ENCODE measurements around the gene TEDC2.
A peak's percentile ranks its signal among the peaks of the same experiment; 100 is the strongest.

The TEDC2 gene

DNA sequence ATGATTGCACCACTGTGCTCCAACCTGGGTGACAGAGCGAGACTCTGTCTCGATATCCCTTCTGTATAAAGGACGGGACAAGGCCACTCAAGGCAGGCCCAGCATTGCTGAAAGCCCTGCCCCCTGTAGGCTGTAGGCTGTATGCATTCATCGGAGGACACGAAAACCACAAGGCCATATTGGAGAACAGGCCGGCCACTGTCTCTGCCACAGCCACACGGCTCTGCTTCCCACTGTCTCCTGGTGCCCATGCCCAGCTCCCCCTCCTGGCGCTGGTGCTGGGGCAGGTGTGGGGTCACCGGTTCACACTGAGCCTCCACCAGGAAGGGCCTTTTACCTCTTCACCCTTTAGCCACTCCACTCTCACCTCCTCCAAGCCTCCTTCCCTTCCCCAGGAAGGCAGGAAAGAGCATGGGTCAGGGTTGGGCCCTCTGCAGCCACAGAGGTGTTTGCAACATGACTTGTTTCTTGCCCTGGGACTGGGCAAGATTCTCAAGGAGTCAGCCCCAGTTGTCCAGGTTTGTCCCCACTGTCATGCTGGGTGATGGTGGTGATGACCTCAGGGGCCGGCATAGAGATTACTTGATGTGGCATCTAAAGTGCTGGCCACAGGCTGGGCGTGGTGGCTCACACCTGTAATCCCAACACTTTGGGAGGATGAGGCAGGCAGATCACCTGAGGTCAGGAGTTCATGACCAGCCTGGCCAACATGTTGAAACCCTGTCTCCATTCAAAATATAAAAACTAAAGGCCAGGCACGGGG is 5.9 kb downstream of the TEDC2 start:
- DNase-seq (ENCODE audit: low read depth in 1 of 2, low spot score in 1 of 2), result no peak

- DNase-seq (ENCODE audit: low read depth in 1 of 2, low spot score in 1 of 2), result no peak
These were observed 7.0 kb downstream of the TEDC2 start for GRCh38 chr16:2466667-2467527.

DNA sequence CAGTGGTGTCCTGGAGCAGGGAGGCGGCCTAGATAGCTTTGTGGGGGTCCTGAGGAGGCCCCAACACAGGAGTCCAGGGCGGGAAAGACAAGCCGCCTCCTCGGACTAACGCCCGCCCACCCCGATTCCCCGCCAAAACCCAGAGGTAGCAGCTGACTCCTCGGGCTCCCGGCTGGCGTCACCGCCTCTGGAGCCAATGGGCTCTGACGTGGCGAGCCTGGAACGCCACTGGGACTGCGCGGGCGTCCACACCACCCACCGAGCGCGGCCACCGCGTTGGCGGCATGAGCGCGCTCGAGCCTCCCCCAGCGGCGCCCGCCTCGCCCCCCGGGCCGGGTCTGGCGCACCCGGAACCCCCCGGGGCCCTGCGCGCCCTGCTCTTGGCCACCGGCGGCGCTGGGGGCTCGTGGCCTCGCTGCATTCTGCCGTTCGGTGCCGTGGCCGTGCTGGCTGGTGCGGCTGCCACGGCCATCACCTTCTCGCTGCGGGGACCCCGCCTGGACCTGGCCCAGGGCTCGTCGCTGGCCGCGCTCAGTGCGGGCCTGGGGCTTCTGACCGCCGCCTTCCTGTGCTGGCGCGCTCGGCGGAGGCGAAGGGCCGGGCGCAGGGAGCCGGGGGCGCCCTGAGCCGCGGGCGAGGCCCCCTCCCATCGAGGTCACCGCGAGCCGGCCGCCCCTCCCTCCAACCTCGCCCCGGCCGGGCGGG is 7.8 kb downstream of the TEDC2 start:
- no peak for DNase-seq (ENCODE audit: low read depth in 1 of 2, low spot score in 1 of 2)

DNA sequence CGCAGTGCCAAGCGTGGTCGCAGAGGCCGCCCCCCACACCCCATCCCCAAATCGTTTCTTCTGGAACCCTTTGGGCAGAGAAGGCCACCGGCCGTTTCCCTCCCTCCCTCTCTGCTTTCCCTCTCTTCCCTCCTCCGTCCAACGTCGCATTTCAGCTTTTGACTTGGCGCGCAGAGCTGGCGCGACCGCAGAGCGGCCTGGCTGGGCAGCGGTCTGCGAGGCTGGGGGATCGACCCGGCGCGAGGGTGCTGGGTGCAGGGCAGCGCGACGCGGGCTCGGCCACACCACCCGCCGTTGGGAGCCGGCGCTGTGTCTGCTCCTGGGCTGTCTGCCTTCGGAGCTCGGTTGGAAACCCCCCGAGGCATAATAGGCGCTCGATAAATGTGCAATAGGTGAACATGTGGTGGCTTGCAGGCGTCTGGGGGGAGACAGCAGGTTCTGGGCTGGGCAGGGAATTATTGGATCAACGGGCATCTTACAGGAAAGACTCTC is 8.4 kb downstream of the TEDC2 start:
- DNase-seq (ENCODE audit: low read depth in 1 of 2, low spot score in 1 of 2), result no peak

GRCh38 chr16:2468725-2469398 is 9.0 kb downstream of the TEDC2 start:
- no peak for DNase-seq (ENCODE audit: low read depth in 1 of 2, low spot score in 1 of 2)

DNA sequence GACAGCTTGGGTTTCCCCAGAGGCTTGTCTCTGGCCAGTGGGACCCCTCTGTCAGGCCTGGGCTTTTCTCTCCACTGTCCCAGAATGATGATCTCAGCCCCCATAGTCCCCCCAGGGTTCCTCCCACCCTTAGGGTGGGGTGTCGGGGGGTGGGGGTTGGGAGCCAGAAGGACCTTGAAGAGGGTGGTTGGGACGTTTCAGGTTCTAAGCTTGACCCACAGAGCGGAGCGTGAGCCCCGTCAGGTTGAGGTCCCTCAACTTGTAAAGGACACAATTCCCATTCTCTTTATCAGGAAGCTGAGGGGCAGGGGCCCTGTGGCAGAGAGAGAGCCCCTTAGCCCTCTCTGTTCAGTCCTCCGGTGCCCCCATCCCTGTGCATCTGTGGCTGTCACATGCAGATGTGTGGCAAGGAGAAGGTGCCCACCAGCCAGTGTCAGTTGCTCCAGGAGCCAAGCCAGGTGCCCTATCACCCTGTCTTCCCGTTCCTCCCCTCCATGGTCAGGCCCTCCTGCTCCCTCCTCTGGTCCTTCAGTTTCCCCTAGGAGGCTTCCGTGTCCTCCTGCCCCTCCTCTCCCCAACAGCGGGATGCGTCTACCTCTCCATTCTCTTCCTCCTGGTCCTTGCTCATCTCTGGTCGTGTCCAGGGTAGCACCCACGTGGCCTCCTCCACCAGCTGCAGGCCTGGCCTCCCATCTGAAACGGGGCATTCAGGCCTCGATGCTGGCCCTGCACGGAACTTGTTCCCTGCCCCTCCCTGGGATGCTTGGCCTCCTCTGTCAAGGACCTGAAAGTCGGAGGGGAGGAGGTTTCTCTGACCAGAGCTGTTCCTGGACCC is 9.7 kb downstream of the TEDC2 start:
- DNase-seq (ENCODE audit: low read depth in 1 of 2, low spot score in 1 of 2), result no peak

- DNase-seq (ENCODE audit: low read depth in 1 of 2, low spot score in 1 of 2), result no peak
These were observed 10.3 kb downstream of the TEDC2 start for GRCh38 chr16:2470234-2470601.

- DNase-seq (ENCODE audit: low read depth in 1 of 2, low spot score in 1 of 2), result no peak
These were observed 10.7 kb downstream of the TEDC2 start for GRCh38 chr16:2470603-2471015.

DNA sequence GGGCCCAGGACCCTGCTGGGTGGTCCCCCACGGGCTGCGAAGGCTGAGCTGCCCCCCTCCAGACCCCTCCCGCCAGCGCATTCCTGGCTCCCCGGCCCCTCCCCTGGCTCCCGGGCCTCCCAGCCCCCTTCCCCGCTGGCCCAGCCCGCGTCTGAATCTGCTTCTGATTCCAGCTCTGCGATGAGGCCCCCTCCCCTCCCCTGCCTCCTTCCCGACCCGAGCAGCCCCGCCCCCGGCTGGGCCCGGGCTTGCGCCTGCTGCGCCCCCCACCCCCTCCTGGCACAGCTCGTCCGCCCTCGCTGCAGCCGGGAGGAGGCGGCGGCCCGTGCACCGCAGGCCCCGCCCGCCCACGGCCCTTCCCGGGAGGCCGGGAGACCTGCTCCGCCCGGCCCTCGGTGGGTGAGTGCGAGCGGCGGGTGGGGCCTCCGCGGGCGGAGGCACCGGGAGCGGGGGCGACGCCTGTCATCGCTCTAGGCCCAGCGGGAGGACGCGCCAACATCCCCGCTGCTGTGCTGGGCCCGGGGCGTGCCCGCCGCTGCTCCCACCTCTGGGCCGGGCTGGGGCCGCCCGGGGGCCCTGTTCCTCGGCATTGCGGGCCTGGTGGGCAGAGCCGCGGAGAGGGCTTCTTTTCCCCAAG is 11.2 kb downstream of the TEDC2 start, which contains the start of gene NTN3:
NTN3 (plus strand) TSS at position 282 of the 637 bp plus-strand sequence. CDS start 405 bp downstream, outside the sequence.
- DNase-seq (ENCODE audit: low read depth in 1 of 2, low spot score in 1 of 2), result no peak

GRCh38 chr16:2471653-2472487 is 12.0 kb downstream of the TEDC2 start:
- DNase-seq (ENCODE audit: low read depth in 1 of 2, low spot score in 1 of 2), result no peak

DNA sequence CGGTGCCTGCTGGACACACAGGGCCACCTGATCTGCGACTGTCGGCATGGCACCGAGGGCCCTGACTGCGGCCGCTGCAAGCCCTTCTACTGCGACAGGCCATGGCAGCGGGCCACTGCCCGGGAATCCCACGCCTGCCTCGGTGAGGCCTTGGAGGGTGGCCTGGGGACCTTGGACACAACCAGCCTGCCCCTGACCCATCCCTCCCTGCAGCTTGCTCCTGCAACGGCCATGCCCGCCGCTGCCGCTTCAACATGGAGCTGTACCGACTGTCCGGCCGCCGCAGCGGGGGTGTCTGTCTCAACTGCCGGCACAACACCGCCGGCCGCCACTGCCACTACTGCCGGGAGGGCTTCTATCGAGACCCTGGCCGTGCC is 12.6 kb downstream of the TEDC2 start:
- no peak for DNase-seq (ENCODE audit: low read depth in 1 of 2, low spot score in 1 of 2)

DNA sequence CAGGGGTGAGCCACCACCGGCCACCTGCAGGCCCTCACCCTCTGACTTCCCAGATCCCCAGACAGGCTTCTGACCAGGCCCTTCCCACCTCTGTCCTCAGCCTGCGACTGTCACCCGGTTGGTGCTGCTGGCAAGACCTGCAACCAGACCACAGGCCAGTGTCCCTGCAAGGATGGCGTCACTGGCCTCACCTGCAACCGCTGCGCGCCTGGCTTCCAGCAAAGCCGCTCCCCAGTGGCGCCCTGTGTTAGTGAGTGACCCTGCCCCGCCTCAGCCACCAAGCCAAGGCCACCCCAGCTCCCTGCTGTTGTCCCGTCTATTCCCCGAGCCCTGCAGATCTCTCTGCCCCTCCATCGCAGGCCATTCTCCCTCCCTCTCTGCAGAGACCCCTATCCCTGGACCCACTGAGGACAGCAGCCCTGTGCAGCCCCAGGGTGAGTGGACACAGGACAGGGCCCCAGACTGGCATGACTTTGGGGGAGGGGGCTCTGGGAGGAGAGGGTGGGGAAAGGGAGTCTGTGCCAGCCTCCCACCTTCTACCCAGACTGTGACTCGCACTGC is 13.1 kb downstream of the TEDC2 start:
- DNase-seq (ENCODE audit: low read depth in 1 of 2, low spot score in 1 of 2), result no peak

DNA sequence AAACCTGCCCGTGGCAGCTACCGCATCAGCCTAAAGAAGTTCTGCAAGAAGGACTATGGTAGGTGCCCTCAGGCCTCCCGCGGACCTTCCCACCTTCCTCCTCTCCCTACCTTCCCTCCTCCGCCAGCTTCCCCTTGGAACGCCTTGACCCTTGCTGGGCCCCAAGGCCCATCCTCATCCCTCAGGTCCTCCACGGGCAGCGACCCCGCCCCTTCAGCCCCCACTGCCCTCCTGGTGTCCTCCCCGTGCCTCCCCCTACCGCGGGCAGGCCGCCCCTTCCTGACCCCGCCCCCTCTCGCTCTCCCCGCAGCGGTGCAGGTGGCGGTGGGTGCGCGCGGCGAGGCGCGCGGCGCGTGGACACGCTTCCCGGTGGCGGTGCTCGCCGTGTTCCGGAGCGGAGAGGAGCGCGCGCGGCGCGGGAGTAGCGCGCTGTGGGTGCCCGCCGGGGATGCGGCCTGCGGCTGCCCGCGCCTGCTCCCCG is 13.6 kb downstream of the TEDC2 start:
- no peak for DNase-seq (ENCODE audit: low read depth in 1 of 2, low spot score in 1 of 2)

DNA sequence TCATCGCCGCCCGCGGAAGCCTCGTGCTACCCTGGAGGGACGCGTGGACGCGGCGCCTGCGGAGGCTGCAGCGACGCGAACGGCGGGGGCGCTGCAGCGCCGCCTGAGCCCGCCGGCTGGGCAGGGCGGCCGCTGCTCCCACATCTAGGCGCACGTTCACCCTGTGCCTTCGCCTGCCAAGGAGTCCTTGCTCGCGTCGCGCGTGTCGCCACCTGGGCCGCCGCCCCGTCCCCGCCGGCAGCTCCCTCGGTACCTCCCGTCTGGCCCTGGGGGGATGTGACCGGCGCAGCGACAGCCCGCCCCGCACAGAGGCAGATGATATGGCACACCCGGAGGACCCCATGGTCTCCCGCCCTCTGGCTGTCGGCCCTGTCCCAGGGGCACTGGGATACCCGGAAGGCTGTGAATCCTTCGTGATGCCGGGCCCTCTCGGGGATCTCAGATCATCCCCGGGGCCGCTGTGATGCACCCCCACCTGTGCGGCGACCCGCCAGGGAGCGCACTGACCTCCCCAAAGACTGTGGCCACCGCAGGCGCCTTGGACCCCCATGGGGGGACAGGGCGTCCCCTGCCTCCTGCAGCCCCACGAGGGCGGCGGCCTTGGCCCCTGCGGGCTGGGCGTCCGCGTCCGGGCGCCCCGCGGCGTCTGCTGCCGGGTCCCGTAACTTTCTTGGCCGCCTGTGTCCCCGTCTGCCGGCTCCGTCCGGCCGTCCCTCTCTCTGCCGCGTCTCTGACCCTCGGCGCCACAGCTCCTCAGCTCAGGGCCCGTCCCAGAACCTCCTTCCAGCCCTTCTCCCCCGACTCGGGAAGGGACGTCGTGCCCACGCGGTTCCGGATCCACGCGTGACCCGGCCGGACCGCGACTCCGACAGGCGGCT is 14.3 kb downstream of the TEDC2 start:
- DNase-seq (ENCODE audit: low read depth in 1 of 2, low spot score in 1 of 2), result peak; percentile 26 to 40

- peak; percentile 47 to 73 for DNase-seq (ENCODE audit: low read depth in 1 of 2, low spot score in 1 of 2)
These were observed 15.0 kb downstream of the TEDC2 start, which contains the start of gene TBC1D24 for GRCh38 chr16:2474877-2475412. TSS of gene TBC1D24 (plus strand) at chr16:2475127. CDS start at chr16:2496149, 21,022 bp downstream.

DNA sequence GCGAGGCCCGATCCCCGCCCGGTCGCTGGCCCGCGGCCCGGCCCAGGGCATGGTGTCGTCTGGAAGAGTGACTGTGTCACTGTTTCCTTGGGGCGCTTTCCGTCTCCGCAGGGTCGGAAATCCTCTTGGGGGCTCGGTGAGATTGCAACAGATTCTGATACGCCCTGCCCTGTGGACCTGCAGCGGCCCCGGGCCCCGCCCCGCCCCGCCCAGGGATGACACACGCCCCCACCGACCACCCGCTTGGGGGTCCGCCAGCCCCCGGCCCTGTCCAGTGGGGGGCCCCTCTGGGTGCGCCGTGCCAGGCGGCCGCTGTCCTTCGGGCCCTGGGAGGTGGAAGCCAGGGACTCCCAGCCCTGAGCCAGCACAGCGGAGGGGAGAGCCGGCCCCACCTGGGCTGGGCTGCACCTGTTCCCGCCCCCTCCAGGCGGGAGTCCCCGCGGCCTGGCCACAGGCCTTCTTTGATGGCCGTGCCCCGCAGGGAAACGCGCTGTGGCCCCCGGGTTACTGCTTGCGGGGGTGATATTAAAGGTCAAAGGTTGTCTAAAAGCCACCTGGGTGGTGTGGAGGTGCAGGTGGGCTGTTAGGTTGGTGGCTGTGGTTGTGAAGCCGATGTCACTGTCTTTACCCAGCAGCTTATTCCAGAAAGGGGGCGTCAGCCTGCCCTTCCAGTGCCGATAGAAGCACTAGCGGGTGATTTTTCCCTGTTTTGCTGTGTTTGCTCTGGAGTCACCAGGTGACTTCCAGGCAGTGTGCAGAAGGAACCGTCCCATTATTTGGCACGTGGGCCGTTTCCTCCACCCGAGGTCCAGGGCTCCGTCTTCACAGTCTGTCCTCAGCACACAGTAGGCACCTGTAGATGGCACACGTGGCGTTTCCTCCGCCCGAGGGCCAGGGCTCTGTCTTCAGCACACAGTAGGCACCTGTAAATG is 15.8 kb downstream of the TEDC2 start:
- DNase-seq (ENCODE audit: low read depth in 1 of 2, low spot score in 1 of 2), result no peak
